A673 (cell line): Measurements from ENCODE around the gene GJD2.

ENCODE experiments used
- CTCF ChIP-seq: fragments of 300-800, 200-600 bp; sonication (generic); conservative IDR thresholded peaks from 2 replicates; pipeline ENCODE4 v1.5.1; 2017; ENCODE audit warnings: low read depth, mild to moderate bottlenecking, antibody characterized with exemption, low read length, moderate library complexity, mixed read lengths
- EZH2 ChIP-seq: fragments of 200-600 bp; sonication (generic); IDR thresholded peaks from 2 replicates; pipeline ENCODE4 v1.6.1; 2017; ENCODE audit warnings: borderline replicate concordance, low read depth, mild to moderate bottlenecking, mixed read lengths, antibody characterized with exemption, low read length; ENCODE audit not compliant: poor library complexity, severe bottlenecking

GRCh38 chr15:34769711-34770110 is 14.9 kb upstream of the GJD2 start:
- no peak for TF ChIP-seq CTCF
- TF ChIP-seq EZH2 = no peak
